Measurements from ENCODE around the gene OTOP2. TPM values are rescaled to one million over a fixed set of nuclear protein-coding genes. Genes with fewer than 3 reads are reported as not detected.
A peak's percentile ranks its signal among the peaks of the same experiment; 100 is the strongest.

The OTOP2 gene
- total and polyA plus RNA-seq, 9 of the 15 experiments (the other 6 are each of a cell fraction or from before 2014, with no cell fraction given): 0.04 to 0.36 (median 0.14) TPM; not detected in 1

- peaks cover 10 to 49% of the 10 kb centered on the region in 2 experiments; a peak in 4 of 5 replicates for H3K4me1 ChIP-seq (replicated peaks in 1 of 2; ENCODE audit: control insufficient read depth in 2 of 2, insufficient read depth in 2 of 2, low read length in 2 of 2)
- in situ Hi-C loops (cut with MboI): loop anchor here (5.0 kb wide), 1 partner anchor 152 kb away; no protein-coding TSS in a partner anchor
- ChIA-PET CTCF (ENCODE audit: low intra/inter-chr PET ratio) (interaction anchor here (0.5 to 6.3 kb wide), 13 partner anchors 36 to 710 kb away, joined by 3 to 86 read pairs (median 7); partner anchors contain the start of genes OTOP2 and USH1G), POLR2A (interaction anchor here (0.5 to 2.5 kb wide), 33 partner anchors 9 to 280 kb away, joined by 3 to 16 read pairs (median 4); partner anchors contain the start of genes ARMC7, FDXR, MRPL58 and NUP85)
- peak; percentile 89 for ATAC-seq
- H3K4me2 ChIP-seq (ENCODE audit: insufficient read depth, low read length): peak overlapping the region; percentile 54
- BruUV-seq (replicated peaks): no TSS peak
- H3K27ac ChIP-seq (ENCODE audit: extremely low read depth, low read depth, low read length): peak overlapping the region; percentile 15; the same call in 1 of the 3 replicates
- peak overlapping the region; percentile 15 to 57; a peak in 1 of 4 replicates for H3K9ac ChIP-seq (ENCODE audit: insufficient read depth in 1 of 2, low read depth in 2 of 2, low read length in 2 of 2)
- H3K36me3 ChIP-seq (ENCODE audit: control insufficient read depth, insufficient read depth, low read length): no peaks in the 10 kb centered on the region
- no peaks in the 10 kb centered on the region for H4K20me1 ChIP-seq (replicated peaks; ENCODE audit: control insufficient read depth, insufficient read depth, low read length)
- peak; percentile 92 for FAIRE-seq
- H3K9me3 ChIP-seq (replicated peaks; ENCODE audit: control insufficient read depth, insufficient read depth, low read depth, low read length): peaks cover 4% of the 10 kb centered on the region; the same call in 1 of the 2 replicates
- H3K4me3 ChIP-seq: no peak overlapping the region
- H3K79me2 ChIP-seq (ENCODE audit: control insufficient read depth, insufficient read depth, low read length): no peaks in the 10 kb centered on the region
- DNase-seq (ENCODE audit: extremely low read depth in 1 of 4, low spot score in 3 of 4): peak; percentile 91 to 92 (median 92)
- H2AFZ ChIP-seq (ENCODE audit: low read depth, low read length): peak overlapping the region; percentile 93
- H3K9me1 ChIP-seq (ENCODE audit: control insufficient read depth, insufficient read depth, low read length): no peaks in the 10 kb centered on the region
- intact Hi-C loops (cut with micrococcal nuclease): loop anchor here (1.0 to 5.0 kb wide), 6 partner anchors 46 to 452 kb away; no protein-coding TSS in a partner anchor
- 8% methylated on average over 15 of the region's 19 CpGs for WGBS (ENCODE audit: insufficient coverage, low coverage, missing lambda C conversion rate)
- no peaks in the 10 kb centered on the region; a peak in 1 of 5 replicates for H3K27me3 ChIP-seq (ENCODE audit: control insufficient read depth in 2 of 2, insufficient read depth in 2 of 2, low read length in 2 of 2)
- TF ChIP-seq ZNF76 (CRISPR knock-in tag; IDR thresholded peaks at IDR 0.05; ENCODE audit: borderline replicate concordance) (no peak), DPF2 (IDR thresholded peaks at IDR 0.05) (peak; percentile 45; the same call in 1 of the 2 replicates), ZBTB33 (CRISPR knock-in tag; IDR thresholded peaks at IDR 0.05) (peak; percentile 78), XRCC4 (IDR thresholded peaks at IDR 0.05; ENCODE audit: extremely low read depth, insufficient read depth, insufficient read length) (no peak), NFXL1 (CRISPR knock-in tag; IDR thresholded peaks at IDR 0.05) (no peak), MNT (conservative IDR thresholded peaks at IDR 0.05) (peak; percentile 95 to 96), ELF2 (CRISPR knock-in tag; IDR thresholded peaks at IDR 0.05) (no peak), SIN3A (IDR thresholded peaks at IDR 0.05; ENCODE audit: borderline replicate concordance in 2 of 2, control insufficient read depth in 1 of 2, low read depth in 2 of 2, low read length in 2 of 2) (peak in 1 of 2 experiments; percentile 73; a peak in 2 of 4 replicates), MAFG (tag; conservative IDR thresholded peaks at IDR 0.05) (no peak), CBX3 (IDR thresholded peaks at IDR 0.05; ENCODE audit: borderline replicate concordance in 1 of 2, low read length in 2 of 2) (peak in 1 of 2 experiments; percentile 94; a peak in 2 of 3 replicates), ZNF277 (CRISPR knock-in tag; IDR thresholded peaks at IDR 0.05; ENCODE audit: borderline replicate concordance) (no peak), ZNF395 (CRISPR knock-in tag; IDR thresholded peaks at IDR 0.05) (no peak)
These were observed 36.7 kb downstream of the OTOP2 start for GRCh38 chr17:74960570-74961342.
